ENCODE measurements around the gene CTDP1.

Gene CTDP1

GRCh38 chr18:79704631-79705030 is 25.0 kb downstream of the CTDP1 start:
- POLR2A ChIA-PET = no interaction called here
- no peak for DNase-seq (ENCODE audit: extremely low spot score)
- TF ChIP-seq CTCF (IDR thresholded peaks at IDR 0.05; ENCODE audit: control extremely low read depth, extremely low read depth, low read depth, missing control alignments) = no peak
- CTCF ChIA-PET = no interaction called here

GRCh38 chr18:79705272-79705671 is 25.7 kb downstream of the CTDP1 start:
- POLR2A ChIA-PET = no interaction called here
- CTCF ChIA-PET = no interaction called here
- DNase-seq (ENCODE audit: extremely low spot score) = no peak
- no peak for TF ChIP-seq CTCF (IDR thresholded peaks at IDR 0.05; ENCODE audit: control extremely low read depth, extremely low read depth, low read depth, missing control alignments)

- DNase-seq (ENCODE audit: extremely low spot score) = no peak
- POLR2A ChIA-PET = no interaction called here
- TF ChIP-seq CTCF (IDR thresholded peaks at IDR 0.05; ENCODE audit: control extremely low read depth, extremely low read depth, low read depth, missing control alignments) = no peak
- CTCF ChIA-PET = no interaction called here
Measured at GRCh38 chr18:79706006-79706405, 26.4 kb downstream of the CTDP1 start.

GRCh38 chr18:79706658-79707057 is 27.1 kb downstream of the CTDP1 start:
- no peak for TF ChIP-seq CTCF (IDR thresholded peaks at IDR 0.05; ENCODE audit: control extremely low read depth, extremely low read depth, low read depth, missing control alignments)
- ChIA-PET POLR2A (no interaction called here), CTCF (no interaction called here)
- no peak for DNase-seq (ENCODE audit: extremely low spot score)

- ChIA-PET POLR2A (no interaction called here), CTCF (no interaction called here)
- no peak for TF ChIP-seq CTCF (IDR thresholded peaks at IDR 0.05; ENCODE audit: control extremely low read depth, extremely low read depth, low read depth, missing control alignments)
- no peak for DNase-seq (ENCODE audit: extremely low spot score)
Measured at GRCh38 chr18:79707239-79707638, 27.6 kb downstream of the CTDP1 start.

GRCh38 chr18:79707671-79708070 is 28.1 kb downstream of the CTDP1 start:
- DNase-seq (ENCODE audit: extremely low spot score) = no peak
- ChIA-PET CTCF (no interaction called here), POLR2A (no interaction called here)
- no peak for TF ChIP-seq CTCF (IDR thresholded peaks at IDR 0.05; ENCODE audit: control extremely low read depth, extremely low read depth, low read depth, missing control alignments)

- no peak for DNase-seq (ENCODE audit: extremely low spot score)
- ChIA-PET POLR2A (no interaction called here), CTCF (interaction anchor here (0.8 kb wide), 1 partner anchor 13 kb away, joined by 3 read pairs; no protein-coding TSS in a partner anchor)
- TF ChIP-seq CTCF (IDR thresholded peaks at IDR 0.05; ENCODE audit: control extremely low read depth, extremely low read depth, low read depth, missing control alignments) = no peak
Measured at GRCh38 chr18:79708412-79708811, 28.8 kb downstream of the CTDP1 start.

All from GM10248 (cell line).